ENCODE results near the gene COL15A1. TPM values are rescaled to one million over a fixed set of nuclear protein-coding genes. Genes with fewer than 3 reads are reported as not detected.

COL15A1 gene
- total and polyA plus RNA-seq, 2 of the 8 experiments (the other 6 are each of a cell fraction or from before 2014, with no cell fraction given): 0.12 to 0.15 TPM

- H4K8ac ChIP-seq (ENCODE audit: extremely low read depth, insufficient read depth, low read length): no peak overlapping the region
- H3K56ac ChIP-seq (replicated peaks; ENCODE audit: insufficient read length, low read depth, low read length): no peak overlapping the region
- no peak overlapping the region for H3K23ac ChIP-seq (ENCODE audit: insufficient read length)
- H2AFZ ChIP-seq (ENCODE audit: low read length): no peak overlapping the region
- H2BK5ac ChIP-seq (ENCODE audit: low read depth, low read length): no peak overlapping the region
- no peak overlapping the region for H2BK120ac ChIP-seq (replicated peaks; ENCODE audit: low read depth, low read length)
- no peak overlapping the region for H4K5ac ChIP-seq (ENCODE audit: insufficient read length, low read depth, low read length)
- H3K79me2 ChIP-seq (ENCODE audit: control insufficient read depth in 1 of 2, insufficient read depth in 2 of 2, low read length in 2 of 2): no peaks in the 10 kb centered on the region
- H3K4me3 ChIP-seq (ENCODE audit: extremely low read depth in 1 of 4, insufficient read depth in 2 of 4, low read depth in 3 of 4, low read length in 4 of 4): no peak overlapping the region
- no peaks in the 10 kb centered on the region for H3K27me3 ChIP-seq (replicated peaks in 1 of 4; ENCODE audit: control insufficient read depth in 3 of 4, extremely low read depth in 1 of 4, insufficient read depth in 3 of 4, low read length in 3 of 4)
- no peak overlapping the region for H2BK12ac ChIP-seq (ENCODE audit: low read depth, low read length)
- 0 out of 2 replicates have a peak, but pooled peaks cover 1% of the 10 kb centered on the region for H3K23me2 ChIP-seq (ENCODE audit: low read depth, low read length)
- H3K27ac ChIP-seq (ENCODE audit: low read depth, low read length): no peak overlapping the region
- H2BK15ac ChIP-seq (ENCODE audit: low read length): no peak overlapping the region
- H3K9ac ChIP-seq (replicated peaks in 1 of 4; ENCODE audit: extremely low read depth in 1 of 4, low read depth in 3 of 4, low read length in 3 of 4): no peak overlapping the region
- no peak for FAIRE-seq
- H4K91ac ChIP-seq (replicated peaks; ENCODE audit: insufficient read length, low read length): no peak overlapping the region
- H4K20me1 ChIP-seq (replicated peaks in 1 of 2; ENCODE audit: control insufficient read depth in 1 of 2, insufficient read depth in 2 of 2, low read length in 2 of 2): no peaks in the 10 kb centered on the region
- H3K79me1 ChIP-seq (ENCODE audit: low read depth, low read length): no peaks in the 10 kb centered on the region
- ChIA-PET CTCF (ENCODE audit: partially characterized antibody) (no interaction called here), POLR2A (ENCODE audit: partially characterized antibody) (no interaction called here)
- H3K4me1 ChIP-seq (replicated peaks in 1 of 4; ENCODE audit: control insufficient read depth in 3 of 4, insufficient read depth in 4 of 4, low read length in 3 of 4): no peaks in the 10 kb centered on the region
- no peaks in the 10 kb centered on the region for H3K36me3 ChIP-seq (ENCODE audit: control insufficient read depth in 2 of 4, insufficient read depth in 4 of 4, low read length in 3 of 4)
- peaks cover 3 to 4% of the 10 kb centered on the region in 2 experiments; a peak in 1 of 4 replicates for H3K9me3 ChIP-seq (ENCODE audit: insufficient read depth in 2 of 2, low read depth in 1 of 2, low read length in 1 of 2)
- DNase-seq (ENCODE audit: low read depth in 1 of 2, low spot score in 2 of 2): no peak
- H3K4ac ChIP-seq (replicated peaks; ENCODE audit: insufficient read length, low read depth, low read length): no peak overlapping the region
- no peak overlapping the region for H3K4me2 ChIP-seq (ENCODE audit: insufficient read depth in 1 of 2, low read depth in 2 of 2, low read length in 2 of 2)
- WGBS, 2 experiments (ENCODE audit: extremely low coverage in 1 of 2, insufficient coverage in 1 of 2, insufficient read length in 1 of 2, insufficient replicate concordance in 2 of 2, low coverage in 1 of 2, low lambda C conversion rate in 2 of 2, missing lambda C conversion rate in 1 of 2): 85% methylated on average over 5 of the region's 5 CpGs; no CpG with 5 or more reads in 1 of the 2 experiments
- no peak overlapping the region for H2AK5ac ChIP-seq (ENCODE audit: low read depth, low read length)
- no peak overlapping the region for H3K14ac ChIP-seq (ENCODE audit: insufficient read length)
- H3K18ac ChIP-seq (ENCODE audit: extremely low read depth, low read length): no peak overlapping the region
- no peak overlapping the region for H2BK20ac ChIP-seq (ENCODE audit: low read length)
- TF ChIP-seq KDM1A (IDR thresholded peaks at IDR 0.05; ENCODE audit: borderline replicate concordance, low read length) (no peak), SIRT6 (IDR thresholded peaks at IDR 0.05; ENCODE audit: low read length) (no peak), SIN3A (conservative IDR thresholded peaks at IDR 0.05 in 1 of 2, IDR thresholded peaks at IDR 0.05 in 1 of 2; ENCODE audit: low read depth in 1 of 2, low read length in 2 of 2) (no peak), KDM4A (IDR thresholded peaks at IDR 0.05; ENCODE audit: low read depth, low read length, severe bottlenecking) (no peak), SIX5 (IDR thresholded peaks at IDR 0.05; ENCODE audit: low read depth, low read length) (no peak), SP4 (IDR thresholded peaks at IDR 0.05; ENCODE audit: low read length) (no peak), ATF2 (IDR thresholded peaks at IDR 0.05; ENCODE audit: low read length) (no peak), PHF8 (conservative IDR thresholded peaks at IDR 0.05; ENCODE audit: low read depth, low read length) (no peak), BRCA1 (IDR thresholded peaks at IDR 0.05; ENCODE audit: low read depth, low read length) (no peak)
Observed at GRCh38 chr9:98900244-98900643, 43.5 kb upstream of the COL15A1 start.

All from H1 (cell line).